PFSK-1 (cell line): ENCODE data around the gene OR5AU1.

Experiments used
- FOXP2 ChIP-seq: optimal IDR thresholded peaks from 2 replicates; pipeline ENCODE3; 2011; ENCODE audit warnings: borderline replicate concordance, control low read depth, inconsistent platforms; ENCODE audit not compliant: insufficient read depth; ENCODE audit errors: extremely low read length, extremely low read depth
- POLR2AphosphoS5 ChIP-seq: IDR thresholded peaks from 2 replicates; pipeline ENCODE4 v1.6.1; 2012; ENCODE audit warnings: low read depth, mild to moderate bottlenecking, control low read depth, low read length, moderate library complexity
- SIN3A ChIP-seq: IDR thresholded peaks from 2 replicates; pipeline ENCODE4 v1.6.1; 2012; ENCODE audit warnings: mild to moderate bottlenecking, low read length, moderate library complexity, borderline replicate concordance; ENCODE audit not compliant: insufficient read depth
- TAF1 ChIP-seq: IDR thresholded peaks from 2 replicates; pipeline ENCODE4 v1.6.1; 2012; ENCODE audit warnings: low read length, control low read depth, borderline replicate concordance; ENCODE audit not compliant: insufficient read depth
- TF ChIP-seq, protein P1 (sequence below), 2 experiments: IDR thresholded peaks; 2 replicates each; pipeline versions ENCODE4 v1.6.1 to v1.8.0; 2011 to 2012; ENCODE audit warnings: low read depth in 2 of 2, low read length in 2 of 2, control low read depth in 1 of 2, inconsistent platforms in 1 of 2, mild to moderate bottlenecking in 1 of 2, moderate library complexity in 1 of 2; ENCODE audit not compliant: insufficient read depth in 1 of 2

Gene OR5AU1

DNA sequence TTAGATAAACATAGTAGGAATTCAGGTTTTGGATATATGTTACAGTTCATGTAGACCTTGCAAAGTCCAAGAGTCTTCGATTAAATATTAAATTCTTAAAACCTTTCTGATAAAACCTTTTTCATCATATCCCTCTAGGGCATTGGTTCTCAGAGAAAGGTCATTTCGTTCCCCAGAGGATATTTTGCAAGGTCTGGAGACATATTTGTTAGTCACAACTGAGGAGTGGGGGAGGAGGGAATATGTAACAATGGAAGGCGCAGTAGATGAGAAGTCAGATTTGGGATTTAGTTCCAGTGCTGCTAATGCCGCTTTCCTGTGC is 49.7 kb downstream of the OR5AU1 start:
- TF ChIP-seq SIN3A, result no peak

DNA sequence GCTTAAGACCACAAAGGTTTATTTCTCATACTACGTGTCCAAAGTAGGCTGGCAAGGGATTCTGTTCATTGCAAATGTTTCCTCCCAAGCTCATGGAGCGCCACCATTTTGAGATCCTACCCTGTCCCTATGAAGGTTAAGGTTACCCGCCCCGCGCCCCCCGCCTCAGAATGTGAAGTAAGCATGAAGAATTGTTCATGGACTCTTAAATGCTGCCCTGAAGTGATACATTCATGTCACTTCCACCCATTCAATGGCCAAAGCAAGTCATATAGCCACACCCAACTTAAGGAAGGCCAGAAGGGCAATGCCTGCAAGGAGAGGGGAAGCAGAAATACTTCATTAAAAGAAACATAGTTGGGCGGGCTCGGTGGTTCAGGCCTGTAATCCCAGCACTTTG is 50.8 kb downstream of the OR5AU1 start:
- TF ChIP-seq, protein P1, sequence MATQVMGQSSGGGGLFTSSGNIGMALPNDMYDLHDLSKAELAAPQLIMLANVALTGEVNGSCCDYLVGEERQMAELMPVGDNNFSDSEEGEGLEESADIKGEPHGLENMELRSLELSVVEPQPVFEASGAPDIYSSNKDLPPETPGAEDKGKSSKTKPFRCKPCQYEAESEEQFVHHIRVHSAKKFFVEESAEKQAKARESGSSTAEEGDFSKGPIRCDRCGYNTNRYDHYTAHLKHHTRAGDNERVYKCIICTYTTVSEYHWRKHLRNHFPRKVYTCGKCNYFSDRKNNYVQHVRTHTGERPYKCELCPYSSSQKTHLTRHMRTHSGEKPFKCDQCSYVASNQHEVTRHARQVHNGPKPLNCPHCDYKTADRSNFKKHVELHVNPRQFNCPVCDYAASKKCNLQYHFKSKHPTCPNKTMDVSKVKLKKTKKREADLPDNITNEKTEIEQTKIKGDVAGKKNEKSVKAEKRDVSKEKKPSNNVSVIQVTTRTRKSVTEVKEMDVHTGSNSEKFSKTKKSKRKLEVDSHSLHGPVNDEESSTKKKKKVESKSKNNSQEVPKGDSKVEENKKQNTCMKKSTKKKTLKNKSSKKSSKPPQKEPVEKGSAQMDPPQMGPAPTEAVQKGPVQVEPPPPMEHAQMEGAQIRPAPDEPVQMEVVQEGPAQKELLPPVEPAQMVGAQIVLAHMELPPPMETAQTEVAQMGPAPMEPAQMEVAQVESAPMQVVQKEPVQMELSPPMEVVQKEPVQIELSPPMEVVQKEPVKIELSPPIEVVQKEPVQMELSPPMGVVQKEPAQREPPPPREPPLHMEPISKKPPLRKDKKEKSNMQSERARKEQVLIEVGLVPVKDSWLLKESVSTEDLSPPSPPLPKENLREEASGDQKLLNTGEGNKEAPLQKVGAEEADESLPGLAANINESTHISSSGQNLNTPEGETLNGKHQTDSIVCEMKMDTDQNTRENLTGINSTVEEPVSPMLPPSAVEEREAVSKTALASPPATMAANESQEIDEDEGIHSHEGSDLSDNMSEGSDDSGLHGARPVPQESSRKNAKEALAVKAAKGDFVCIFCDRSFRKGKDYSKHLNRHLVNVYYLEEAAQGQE (IDR thresholded peaks at IDR 0.05; ENCODE audit: insufficient read depth in 1 of 2, low read depth in 2 of 2, low read length in 2 of 2), result no peak
- TF ChIP-seq SIN3A, result no peak
- no peak for TF ChIP-seq TAF1
- no peak for TF ChIP-seq POLR2AphosphoS5
- no peak for TF ChIP-seq FOXP2
